SK-N-SH (cell line): ENCODE data around the gene SIRPA. TPM values are rescaled to one million over a fixed set of nuclear protein-coding genes. Genes with fewer than 3 reads are reported as not detected.

Experiments used
- CTCF ChIA-PET: fragments of 300-600, 350-600 bp; formaldehyde crosslinking; extraction: SDS; loops from one replicate; lab custom pipeline; 2021; lab: Yijun Ruan, JAX
- POLR2A ChIA-PET: fragments of 350-600 bp; sonication (Branson Sonifier 250); formaldehyde crosslinking; extraction: SDS; loops from one replicate; lab custom pipeline; 2020; ENCODE audit warnings: antibody characterized with exemption, inconsistent platforms; lab: Yijun Ruan, JAX
- DNase-seq: peaks from one replicate; pipeline ENCODE4 v3.0.0; 2012
- H2AFZ ChIP-seq: fragments of 200-600 bp; sonication (generic); 2 replicates; pipeline ENCODE4 v1.8.1; 2016; ENCODE audit warnings: antibody characterized with exemption, mild to moderate bottlenecking, low read depth
- H3F3A ChIP-seq: fragments of 200-600 bp; sonication (generic); replicated peaks from 2 replicates; pipeline ENCODE3; 2016; ENCODE audit warnings: antibody characterized with exemption, mild to moderate bottlenecking; ENCODE audit not compliant: insufficient read depth
- H3K27ac ChIP-seq, 2 experiments: fragments of 200-500 bp in 1 of 2; fragments of 200-600 bp in 1 of 2; sonication (Bioruptor generic) in 1 of 2; sonication (generic), shearing (Covaris generic) in 1 of 2; 2 replicates each; pipeline versions ENCODE4 v1.5.1 to v1.6.1; 2014 to 2016; ENCODE audit warnings: low read depth in 2 of 2, inconsistent platforms in 1 of 2, low read length in 1 of 2, mild to moderate bottlenecking in 1 of 2, mixed read lengths in 1 of 2
- H3K27me3 ChIP-seq: fragments of 200-600 bp; sonication (generic), shearing (Covaris generic); 2 replicates; pipeline ENCODE4 v1.6.1; 2016; ENCODE audit warnings: mixed run types; ENCODE audit not compliant: insufficient read depth
- H3K36me3 ChIP-seq, 2 experiments: fragments of 200-500 bp in 1 of 2; fragments of 200-600 bp in 1 of 2; sonication (Bioruptor generic) in 1 of 2; sonication (generic) in 1 of 2; replicated peaks in 1 of 2; 2 replicates each; pipeline versions ENCODE3 to v1.5.1; 2014 to 2016; ENCODE audit warnings: low read length in 1 of 2, mild to moderate bottlenecking in 1 of 2; ENCODE audit not compliant: insufficient read depth in 2 of 2, control insufficient read depth in 1 of 2
- H3K4me1 ChIP-seq, 2 experiments: fragments of 200-500 bp in 1 of 2; fragments of 200-600 bp in 1 of 2; sonication (Bioruptor generic) in 1 of 2; sonication (generic), shearing (Covaris generic) in 1 of 2; 2 replicates each; pipeline versions ENCODE4 v1.5.1 to v1.6.1; 2014 to 2016; ENCODE audit warnings: low read depth in 1 of 2, low read length in 1 of 2, mixed run types in 1 of 2; ENCODE audit not compliant: insufficient read depth in 2 of 2, control insufficient read depth in 1 of 2
- H3K4me2 ChIP-seq: fragments of 200-600 bp; sonication (generic), shearing (Covaris generic); 2 replicates; pipeline ENCODE4 v1.6.1; 2017; ENCODE audit warnings: mixed run types
- H3K4me3 ChIP-seq, 2 experiments: fragments of 200-500 bp in 1 of 2; fragments of 200-600 bp in 1 of 2; sonication (Bioruptor generic) in 1 of 2; sonication (generic), shearing (Covaris generic) in 1 of 2; 2 replicates each; pipeline versions ENCODE4 v1.5.1 to v1.8.1; 2014 to 2016; ENCODE audit warnings: low read depth in 2 of 2, inconsistent platforms in 1 of 2, low read length in 1 of 2, mild to moderate bottlenecking in 1 of 2, mixed read lengths in 1 of 2, moderate library complexity in 1 of 2
- H3K79me2 ChIP-seq: fragments of 200-600 bp; sonication (generic); 2 replicates; pipeline ENCODE4 v1.8.1; 2017; ENCODE audit warnings: mild to moderate bottlenecking; ENCODE audit not compliant: insufficient read depth
- H3K9ac ChIP-seq: fragments of 200-600 bp; sonication (generic); 2 replicates; pipeline ENCODE4 v1.6.1; 2017; ENCODE audit warnings: mixed run types
- H3K9me2 ChIP-seq: fragments of 200-600 bp; sonication (generic); 2 replicates; pipeline ENCODE4 v1.6.1; 2017; ENCODE audit warnings: mixed run types
- H3K9me3 ChIP-seq: fragments of 200-600 bp; sonication (generic); 2 replicates; pipeline ENCODE4 v1.6.1; 2017; ENCODE audit warnings: mixed run types, mild to moderate bottlenecking, moderate library complexity
- H4K20me1 ChIP-seq: fragments of 200-600 bp; sonication (generic); 2 replicates; pipeline ENCODE4 v1.6.1; 2017; ENCODE audit warnings: mild to moderate bottlenecking, mixed run types; ENCODE audit not compliant: insufficient read depth
- CHD2 ChIP-seq: fragments of 150-350 bp; IDR thresholded peaks from 2 replicates; pipeline ENCODE4 v1.6.1; 2018; ENCODE audit warnings: low read length; ENCODE audit not compliant: partially characterized antibody
- EP300 ChIP-seq, 2 experiments: IDR thresholded peaks; 2 replicates each; pipeline versions ENCODE4 v1.4.0 to v1.6.1; 2012; ENCODE audit warnings: borderline replicate concordance in 1 of 2, low read depth in 1 of 2, low read length in 1 of 2
- EZH2phosphoT487 ChIP-seq: fragments of 200-600 bp; sonication (generic); IDR thresholded peaks from 2 replicates; pipeline ENCODE4 v1.6.1; 2017; ENCODE audit warnings: low read depth, mixed run types, mild to moderate bottlenecking, antibody characterized with exemption, moderate library complexity, borderline replicate concordance
- FOSL2 ChIP-seq: IDR thresholded peaks from 2 replicates; pipeline ENCODE4 v1.4.0; 2012; ENCODE audit warnings: low read depth, mild to moderate bottlenecking, moderate library complexity, borderline replicate concordance
- GABPA ChIP-seq: IDR thresholded peaks from 2 replicates; pipeline ENCODE4 v1.4.0; 2012; ENCODE audit warnings: low read depth, mild to moderate bottlenecking
- GATA2 ChIP-seq: sonication (generic); formaldehyde crosslinking; IDR thresholded peaks from 2 replicates; pipeline ENCODE4 v1.5.0; 2020; ENCODE audit warnings: mild to moderate bottlenecking, missing genetic modification reagents
- IRF3 ChIP-seq: fragments of 150-350 bp; IDR thresholded peaks from 2 replicates; pipeline ENCODE4 v1.6.1; 2016; ENCODE audit warnings: mild to moderate bottlenecking, low read depth, low read length
- JUND ChIP-seq: IDR thresholded peaks from 2 replicates; pipeline ENCODE4 v1.4.0; 2012
- PBX3 ChIP-seq: IDR thresholded peaks from 2 replicates; pipeline ENCODE4; 2012
- POLR2AphosphoS5 ChIP-seq: IDR thresholded peaks from 2 replicates; pipeline ENCODE4 v1.6.1; 2012; ENCODE audit warnings: low read depth, low read length
- RAD21 ChIP-seq: IDR thresholded peaks from 2 replicates; pipeline ENCODE4 v1.6.1; 2012; ENCODE audit warnings: mild to moderate bottlenecking, low read length
- RXRA ChIP-seq: IDR thresholded peaks from 2 replicates; pipeline ENCODE4 v1.4.0; 2012; ENCODE audit warnings: low read depth, mild to moderate bottlenecking, borderline replicate concordance
- SMC3 ChIP-seq: IDR thresholded peaks from 2 replicates; pipeline ENCODE4 v1.6.1; 2012; ENCODE audit warnings: low read depth, low read length, improper control_type of control experiment
- TCF12 ChIP-seq: IDR thresholded peaks from 2 replicates; pipeline ENCODE4 v1.4.0; 2012
- USF2 ChIP-seq: fragments of 150-350 bp; IDR thresholded peaks from 2 replicates; pipeline ENCODE4 v1.6.1; 2017; ENCODE audit warnings: antibody characterized with exemption, low read length, low read depth, borderline replicate concordance
- YY1 ChIP-seq: IDR thresholded peaks from 2 replicates; pipeline ENCODE4 v1.4.0; 2012; ENCODE audit warnings: low read depth, mild to moderate bottlenecking
- WGBS: methylation state at CpG from one replicate; pipeline ENCODE4 v1.1.6; 2017; ENCODE audit warnings: low lambda C conversion rate; 5-methylcytosine and 5-hydroxymethylcytosine counted together
- polyA plus RNA-seq, 3 experiments: library from polyadenylated mRNA; depleted of rRNA; stranded (reverse); fragments of >200 nt; gene quantifications; 2 replicates each; pipeline ENCODE4 v1.2.3, GENCODE V29; 2012
- TF ChIP-seq, protein P1 (sequence below): IDR thresholded peaks from 2 replicates; pipeline ENCODE4 v1.4.0; 2012; ENCODE audit warnings: low read depth, borderline replicate concordance
- TF ChIP-seq, protein P2 (sequence below): IDR thresholded peaks from 2 replicates; pipeline ENCODE4 v1.4.0; 2012; ENCODE audit warnings: low read depth
- TF ChIP-seq, protein P3 (sequence below): fragments of 200-600 bp; sonication (generic); IDR thresholded peaks from 2 replicates; pipeline ENCODE4 v1.6.1; 2017; ENCODE audit warnings: antibody characterized with exemption, mild to moderate bottlenecking, moderate library complexity

The SIRPA gene
- polyA plus RNA-seq, 1 of the 3 experiments (the other 2 are of a cell fraction) = 9.1 TPM

DNA sequence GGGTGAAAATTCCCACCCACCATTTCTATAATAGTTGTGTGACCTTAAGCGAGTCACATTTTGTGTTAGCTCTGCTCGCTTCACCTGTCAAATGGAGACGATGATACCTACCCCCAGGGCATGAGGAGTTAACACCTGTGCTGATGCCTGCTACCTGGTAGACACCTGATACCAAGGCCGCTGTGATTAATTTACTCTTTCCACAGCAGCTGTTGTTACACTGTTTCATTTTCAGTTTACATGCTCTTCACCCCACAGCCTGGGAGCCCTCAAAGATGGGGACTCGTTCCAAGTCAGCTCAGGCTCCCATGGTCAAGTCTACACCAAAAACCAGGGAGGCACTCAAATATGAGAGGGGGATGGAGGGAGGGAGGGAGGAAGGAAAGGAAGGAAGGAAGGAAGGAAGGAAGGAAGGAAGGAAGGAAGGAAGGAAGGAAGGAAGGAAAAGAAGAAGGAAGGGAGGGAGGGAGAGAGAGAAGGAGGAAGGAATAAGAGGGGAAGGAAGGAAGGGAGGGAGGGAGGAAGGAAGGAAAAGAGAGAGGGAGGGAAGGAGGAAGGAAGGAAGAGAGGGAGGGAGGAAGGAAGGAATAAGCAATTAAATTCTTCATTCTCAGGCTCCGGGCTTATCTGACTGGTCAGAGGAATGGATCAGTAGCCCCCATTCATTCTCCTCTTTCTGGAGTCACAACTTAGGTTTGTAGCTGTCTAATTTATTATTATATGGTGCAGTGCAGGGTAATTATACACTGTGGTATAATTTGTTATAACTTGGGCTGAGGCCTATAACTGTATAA lies 57.7 kb downstream of the SIRPA start:
- no peaks in the 10 kb centered on the region for H3K9me3 ChIP-seq
- H3F3A ChIP-seq = no peaks in the 10 kb centered on the region
- no peaks in the 10 kb centered on the region for H3K27me3 ChIP-seq
- DNase-seq = no peak
- no peak overlapping the region for H3K9ac ChIP-seq
- POLR2A ChIA-PET = no interaction called here
- TF ChIP-seq EP300 (IDR thresholded peaks at IDR 0.05; ENCODE audit: borderline replicate concordance in 1 of 2, low read depth in 1 of 2, low read length in 1 of 2) (no peak), TCF12 (no peak), RXRA (no peak), CHD2 (no peak), RAD21 (no peak), POLR2AphosphoS5 (no peak), USF2 (no peak), GATA2 (no peak), YY1 (no peak), GABPA (no peak), IRF3 (no peak), JUND (no peak), FOSL2 (no peak), SMC3 (no peak), EZH2phosphoT487 (no peak), PBX3 (no peak)
- TF ChIP-seq, protein P1, sequence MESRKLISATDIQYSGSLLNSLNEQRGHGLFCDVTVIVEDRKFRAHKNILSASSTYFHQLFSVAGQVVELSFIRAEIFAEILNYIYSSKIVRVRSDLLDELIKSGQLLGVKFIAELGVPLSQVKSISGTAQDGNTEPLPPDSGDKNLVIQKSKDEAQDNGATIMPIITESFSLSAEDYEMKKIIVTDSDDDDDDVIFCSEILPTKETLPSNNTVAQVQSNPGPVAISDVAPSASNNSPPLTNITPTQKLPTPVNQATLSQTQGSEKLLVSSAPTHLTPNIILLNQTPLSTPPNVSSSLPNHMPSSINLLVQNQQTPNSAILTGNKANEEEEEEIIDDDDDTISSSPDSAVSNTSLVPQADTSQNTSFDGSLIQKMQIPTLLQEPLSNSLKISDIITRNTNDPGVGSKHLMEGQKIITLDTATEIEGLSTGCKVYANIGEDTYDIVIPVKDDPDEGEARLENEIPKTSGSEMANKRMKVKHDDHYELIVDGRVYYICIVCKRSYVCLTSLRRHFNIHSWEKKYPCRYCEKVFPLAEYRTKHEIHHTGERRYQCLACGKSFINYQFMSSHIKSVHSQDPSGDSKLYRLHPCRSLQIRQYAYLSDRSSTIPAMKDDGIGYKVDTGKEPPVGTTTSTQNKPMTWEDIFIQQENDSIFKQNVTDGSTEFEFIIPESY = no peak
- TF ChIP-seq, protein P2, sequence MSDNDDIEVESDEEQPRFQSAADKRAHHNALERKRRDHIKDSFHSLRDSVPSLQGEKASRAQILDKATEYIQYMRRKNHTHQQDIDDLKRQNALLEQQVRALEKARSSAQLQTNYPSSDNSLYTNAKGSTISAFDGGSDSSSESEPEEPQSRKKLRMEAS = no peak
- TF ChIP-seq, protein P3, sequence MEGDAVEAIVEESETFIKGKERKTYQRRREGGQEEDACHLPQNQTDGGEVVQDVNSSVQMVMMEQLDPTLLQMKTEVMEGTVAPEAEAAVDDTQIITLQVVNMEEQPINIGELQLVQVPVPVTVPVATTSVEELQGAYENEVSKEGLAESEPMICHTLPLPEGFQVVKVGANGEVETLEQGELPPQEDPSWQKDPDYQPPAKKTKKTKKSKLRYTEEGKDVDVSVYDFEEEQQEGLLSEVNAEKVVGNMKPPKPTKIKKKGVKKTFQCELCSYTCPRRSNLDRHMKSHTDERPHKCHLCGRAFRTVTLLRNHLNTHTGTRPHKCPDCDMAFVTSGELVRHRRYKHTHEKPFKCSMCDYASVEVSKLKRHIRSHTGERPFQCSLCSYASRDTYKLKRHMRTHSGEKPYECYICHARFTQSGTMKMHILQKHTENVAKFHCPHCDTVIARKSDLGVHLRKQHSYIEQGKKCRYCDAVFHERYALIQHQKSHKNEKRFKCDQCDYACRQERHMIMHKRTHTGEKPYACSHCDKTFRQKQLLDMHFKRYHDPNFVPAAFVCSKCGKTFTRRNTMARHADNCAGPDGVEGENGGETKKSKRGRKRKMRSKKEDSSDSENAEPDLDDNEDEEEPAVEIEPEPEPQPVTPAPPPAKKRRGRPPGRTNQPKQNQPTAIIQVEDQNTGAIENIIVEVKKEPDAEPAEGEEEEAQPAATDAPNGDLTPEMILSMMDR = no peak
- TF ChIP-seq, all 33 proteins: peak for 0
- no peak overlapping the region for H3K4me2 ChIP-seq
- H3K9me2 ChIP-seq = no peaks in the 10 kb centered on the region
- H2AFZ ChIP-seq = no peak overlapping the region
- no peak overlapping the region for H3K27ac ChIP-seq
- 72% methylated on average over 6 of the region's 6 CpGs for WGBS
- CTCF ChIA-PET = interaction anchor here (0.8 to 3.4 kb wide), 6 partner anchors 13 to 220 kb away, joined by 3 to 21 read pairs (median 4); no protein-coding TSS in a partner anchor
- no peak overlapping the region for H3K4me3 ChIP-seq
- H3K36me3 ChIP-seq = no peaks in the 10 kb centered on the region
- H3K79me2 ChIP-seq = no peaks in the 10 kb centered on the region
- H4K20me1 ChIP-seq = no peaks in the 10 kb centered on the region
- peaks cover 9 to 12% of the 10 kb centered on the region in 2 experiments; a peak in 2 of 4 replicates for H3K4me1 ChIP-seq
